Suprapubic skin (tissue), 4 donors: Measurements from ENCODE around the gene TDRD9. TPM values are rescaled to one million over a fixed set of nuclear protein-coding genes. Genes with fewer than 3 reads are reported as not detected.

Experiments
- DNase-seq, 2 donors: peaks; one replicate each; pipeline ENCODE4 v3.0.0-alpha.2; 2019; ENCODE audit warnings: low spot score in 2 of 2
- H3K27ac ChIP-seq: fragments of 200-600 bp; sonication (generic); one replicate; pipeline ENCODE4 v1.5.1; 2019
- H3K27me3 ChIP-seq: fragments of 200-600 bp; sonication (generic); one replicate; pipeline ENCODE4 v1.5.1; 2019
- H3K36me3 ChIP-seq: fragments of 200-600 bp; sonication (generic); one replicate; pipeline ENCODE4 v1.5.1; 2019
- H3K4me1 ChIP-seq: fragments of 200-600 bp; sonication (generic); one replicate; pipeline ENCODE4 v1.5.1; 2019
- H3K4me3 ChIP-seq: fragments of 200-600 bp; sonication (generic); one replicate; pipeline ENCODE4 v1.5.1; 2019; ENCODE audit warnings: mild to moderate bottlenecking
- H3K9me3 ChIP-seq: fragments of 200-600 bp; sonication (generic); one replicate; pipeline ENCODE4 v1.5.1; 2019
- CTCF ChIP-seq, 2 donors: fragments of 200-600 bp in 1 of 2; fragments of 450-650 bp in 1 of 2; sonication (generic) in 1 of 2; IDR thresholded peaks; one replicate each; pipeline ENCODE4 v1.5.1; 2016 to 2019; ENCODE audit warnings: antibody characterized with exemption in 2 of 2, mild to moderate bottlenecking in 1 of 2, moderate library complexity in 1 of 2
- EP300 ChIP-seq: sonication (generic); formaldehyde crosslinking; IDR thresholded peaks from one replicate; pipeline ENCODE4 v1.6.1; 2017; ENCODE audit warnings: antibody characterized with exemption
- POLR2A ChIP-seq, 2 donors: fragments of 450-650 bp; IDR thresholded peaks; one replicate each; pipeline ENCODE4 v1.6.1; 2017; ENCODE audit warnings: antibody characterized with exemption in 2 of 2, mild to moderate bottlenecking in 2 of 2, moderate library complexity in 2 of 2
- POLR2AphosphoS5 ChIP-seq, 3 donors: sonication (generic); formaldehyde crosslinking; IDR thresholded peaks; one replicate each; pipeline ENCODE4 v1.6.1; 2017; ENCODE audit warnings: antibody characterized with exemption in 3 of 3
- WGBS: methylation state at CpG from one replicate; pipeline ENCODE4 v1.1.5; 2018; 5-methylcytosine and 5-hydroxymethylcytosine counted together
- total RNA-seq, 4 donors: library from RNA; depleted of rRNA; stranded (reverse); fragments of >200 nt; gene quantifications; one replicate each; pipeline ENCODE4 v1.1.0, GENCODE V29; 2016

The TDRD9 gene
- total RNA-seq, 4 donors from 2014 or later = 1.0 to 1.7 TPM; not detected in 2

- Histone ChIP-seq H3K9me3 (no peaks in the 10 kb centered on the region), H3K27ac (no peak overlapping the region), H3K4me1 (no peaks in the 10 kb centered on the region), H3K27me3 (peaks cover 44% of the 10 kb centered on the region), H3K4me3 (no peak overlapping the region), H3K36me3 (no peaks in the 10 kb centered on the region)
- DNase-seq = no peak
- whole genome bisulfite sequencing = 43% methylated on average over 3 of the region's 3 CpGs
- no peak for TF ChIP-seq POLR2A (IDR thresholded peaks at IDR 0.05)
- TF ChIP-seq CTCF (IDR thresholded peaks at IDR 0.05) = no peak
- TF ChIP-seq EP300 = no peak
- TF ChIP-seq POLR2AphosphoS5 (IDR thresholded peaks at IDR 0.05) = no peak
These were observed 144.3 kb downstream of the TDRD9 start for GRCh38 chr14:104072586-104072985.

- no peak overlapping the region for H3K4me3 ChIP-seq
- no peak for DNase-seq
- no peaks in the 10 kb centered on the region for H3K36me3 ChIP-seq
- no peaks in the 10 kb centered on the region for H3K9me3 ChIP-seq
- no peaks in the 10 kb centered on the region for H3K4me1 ChIP-seq
- WGBS = 68% methylated on average over 4 of the region's 4 CpGs
- H3K27me3 ChIP-seq = peaks cover 33% of the 10 kb centered on the region
- H3K27ac ChIP-seq = no peak overlapping the region
- no peak for TF ChIP-seq EP300
- no peak for TF ChIP-seq POLR2A (IDR thresholded peaks at IDR 0.05)
- no peak for TF ChIP-seq POLR2AphosphoS5 (IDR thresholded peaks at IDR 0.05)
- no peak for TF ChIP-seq CTCF (IDR thresholded peaks at IDR 0.05)
These were observed 145.5 kb downstream of the TDRD9 start for GRCh38 chr14:104073764-104074163.

GRCh38 chr14:104075530-104076151, 147.4 kb downstream of the TDRD9 start:
- no peaks in the 10 kb centered on the region for H3K4me1 ChIP-seq
- H3K27ac ChIP-seq = no peak overlapping the region
- TF ChIP-seq POLR2AphosphoS5 (IDR thresholded peaks at IDR 0.05) = no peak
- TF ChIP-seq CTCF (IDR thresholded peaks at IDR 0.05) = peak in 1 of 2 donors; percentile 8
- 27% methylated on average over 6 of the region's 6 CpGs for WGBS
- H3K36me3 ChIP-seq = no peaks in the 10 kb centered on the region
- H3K9me3 ChIP-seq = no peaks in the 10 kb centered on the region
- H3K4me3 ChIP-seq = no peak overlapping the region
- no peak for DNase-seq
- peaks cover 15% of the 10 kb centered on the region for H3K27me3 ChIP-seq

- H3K36me3 ChIP-seq = no peaks in the 10 kb centered on the region
- H3K27ac ChIP-seq = no peak overlapping the region
- no peak overlapping the region for H3K4me3 ChIP-seq
- DNase-seq = no peak
- TF ChIP-seq POLR2AphosphoS5 (IDR thresholded peaks at IDR 0.05) (no peak), EP300 (no peak), POLR2A (IDR thresholded peaks at IDR 0.05) (no peak), CTCF (IDR thresholded peaks at IDR 0.05) (no peak)
- H3K27me3 ChIP-seq = peaks cover 21% of the 10 kb centered on the region
- 66% methylated on average over 5 of the region's 5 CpGs for WGBS
- no peaks in the 10 kb centered on the region for H3K9me3 ChIP-seq
- no peaks in the 10 kb centered on the region for H3K4me1 ChIP-seq
These were observed 148.5 kb downstream of the TDRD9 start for GRCh38 chr14:104076743-104077142.

- Histone ChIP-seq H3K4me3 (no peak overlapping the region), H3K27ac (no peak overlapping the region), H3K27me3 (peaks cover 34% of the 10 kb centered on the region), H3K36me3 (no peaks in the 10 kb centered on the region), H3K9me3 (no peaks in the 10 kb centered on the region), H3K4me1 (no peaks in the 10 kb centered on the region)
- TF ChIP-seq EP300 (no peak), CTCF (IDR thresholded peaks at IDR 0.05) (peak; percentile 98 to 100), POLR2AphosphoS5 (IDR thresholded peaks at IDR 0.05) (no peak), POLR2A (IDR thresholded peaks at IDR 0.05) (no peak)
- 2% methylated on average over 7 of the region's 7 CpGs for WGBS
- peak; percentile 87 to 92 for DNase-seq
These were observed 149.8 kb downstream of the TDRD9 start for GRCh38 chr14:104078031-104078455.
